GM12864 (cell line): ENCODE data around the gene CELF2.
A peak's percentile ranks its signal among the peaks of the same experiment; 100 is the strongest.

Experiments
- DNase-seq: peaks from one replicate; pipeline ENCODE4 v3.0.0-alpha.2; 2011; ENCODE audit warnings: low read depth
- H3K4me3 ChIP-seq: 2 replicates; pipeline ENCODE4 v1.5.1; 2011; ENCODE audit warnings: mild to moderate bottlenecking, low read depth, low read length, control low read depth
- TF ChIP-seq, protein P1 (sequence below): IDR thresholded peaks from 2 replicates; pipeline ENCODE4 v1.5.1; 2011; ENCODE audit warnings: low read depth, mild to moderate bottlenecking, moderate library complexity, low read length, control low read depth, inconsistent platforms; ENCODE audit errors: missing control alignments

CELF2 gene

DNA sequence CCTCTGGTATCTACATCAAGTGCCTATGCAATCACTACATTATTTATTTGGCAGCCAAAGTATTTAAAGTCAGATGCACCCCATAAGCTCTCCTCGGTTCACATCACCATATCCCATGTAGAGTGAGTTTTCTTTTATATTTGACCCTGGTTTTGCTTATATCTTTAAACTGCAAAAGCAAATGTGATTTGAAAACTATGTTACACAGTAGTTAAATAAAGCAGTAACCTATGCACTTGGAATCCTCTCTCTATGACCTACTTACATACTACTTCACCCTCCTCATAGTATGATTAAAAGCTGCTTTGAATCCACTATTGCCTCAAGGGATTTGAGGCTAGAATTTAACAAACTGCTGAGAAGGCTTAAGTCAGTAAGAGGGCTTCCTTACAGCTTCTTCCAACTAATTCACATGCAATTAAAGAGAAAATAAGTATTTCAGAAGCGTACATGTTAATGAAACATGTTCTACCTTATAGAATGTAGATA lies 2.2 kb upstream of the CELF2 start:
- no peak for DNase-seq
- no peak overlapping the region for H3K4me3 ChIP-seq
- TF ChIP-seq, protein P1, sequence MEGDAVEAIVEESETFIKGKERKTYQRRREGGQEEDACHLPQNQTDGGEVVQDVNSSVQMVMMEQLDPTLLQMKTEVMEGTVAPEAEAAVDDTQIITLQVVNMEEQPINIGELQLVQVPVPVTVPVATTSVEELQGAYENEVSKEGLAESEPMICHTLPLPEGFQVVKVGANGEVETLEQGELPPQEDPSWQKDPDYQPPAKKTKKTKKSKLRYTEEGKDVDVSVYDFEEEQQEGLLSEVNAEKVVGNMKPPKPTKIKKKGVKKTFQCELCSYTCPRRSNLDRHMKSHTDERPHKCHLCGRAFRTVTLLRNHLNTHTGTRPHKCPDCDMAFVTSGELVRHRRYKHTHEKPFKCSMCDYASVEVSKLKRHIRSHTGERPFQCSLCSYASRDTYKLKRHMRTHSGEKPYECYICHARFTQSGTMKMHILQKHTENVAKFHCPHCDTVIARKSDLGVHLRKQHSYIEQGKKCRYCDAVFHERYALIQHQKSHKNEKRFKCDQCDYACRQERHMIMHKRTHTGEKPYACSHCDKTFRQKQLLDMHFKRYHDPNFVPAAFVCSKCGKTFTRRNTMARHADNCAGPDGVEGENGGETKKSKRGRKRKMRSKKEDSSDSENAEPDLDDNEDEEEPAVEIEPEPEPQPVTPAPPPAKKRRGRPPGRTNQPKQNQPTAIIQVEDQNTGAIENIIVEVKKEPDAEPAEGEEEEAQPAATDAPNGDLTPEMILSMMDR, result no peak

DNA sequence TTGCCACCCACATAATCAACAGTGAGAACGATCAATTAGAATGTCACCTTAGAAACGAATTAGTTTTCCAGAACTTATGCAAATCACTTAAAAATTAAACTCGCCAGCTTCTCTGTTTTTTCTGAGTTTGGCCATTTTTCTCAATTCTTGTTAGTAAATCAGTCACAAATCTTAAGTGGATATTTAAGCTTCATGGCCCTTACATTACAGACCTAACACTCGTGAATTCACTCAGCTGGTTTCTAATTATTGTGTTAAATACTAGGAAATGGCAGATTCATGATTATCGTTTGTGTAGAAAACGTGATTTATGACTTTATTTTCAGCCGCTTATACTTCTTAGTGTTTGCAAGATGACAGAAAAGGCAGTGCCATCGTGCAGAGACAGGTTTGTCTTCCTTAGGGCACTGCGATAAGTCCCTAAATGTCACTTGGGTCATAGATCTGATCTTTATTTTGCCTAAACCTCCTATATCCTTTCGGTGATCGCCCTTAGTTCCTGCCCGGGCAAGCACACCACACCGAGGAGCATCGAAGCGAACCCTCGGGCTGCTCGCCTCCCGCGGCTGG lies 587 bp upstream of the CELF2 start:
- peak overlapping the region; percentile 67 for H3K4me3 ChIP-seq
- no peak for DNase-seq
- TF ChIP-seq, protein P1, result no peak

DNA sequence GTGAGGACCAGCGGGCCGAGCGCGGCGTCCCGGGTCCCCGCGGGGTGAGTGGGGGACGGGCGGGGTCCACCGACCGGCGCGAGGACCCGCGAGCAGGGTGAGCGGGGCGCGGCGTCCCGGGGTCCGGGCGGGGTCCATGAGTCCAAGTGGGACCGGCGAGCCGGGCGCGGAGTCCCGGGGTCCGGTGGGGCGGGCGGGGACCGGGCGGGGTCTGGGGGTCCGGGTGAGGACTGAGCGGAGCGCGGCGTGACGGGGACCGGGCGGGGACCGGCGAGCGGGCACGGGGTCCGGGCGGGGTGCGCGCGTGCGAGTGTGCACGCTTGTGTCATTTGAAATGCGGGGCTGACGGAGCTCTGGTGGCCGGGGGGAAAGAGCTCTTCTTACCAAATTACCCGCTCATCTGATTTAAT lies 765 bp downstream of the CELF2 start:
- H3K4me3 ChIP-seq, result peak overlapping the region; percentile 67

DNA sequence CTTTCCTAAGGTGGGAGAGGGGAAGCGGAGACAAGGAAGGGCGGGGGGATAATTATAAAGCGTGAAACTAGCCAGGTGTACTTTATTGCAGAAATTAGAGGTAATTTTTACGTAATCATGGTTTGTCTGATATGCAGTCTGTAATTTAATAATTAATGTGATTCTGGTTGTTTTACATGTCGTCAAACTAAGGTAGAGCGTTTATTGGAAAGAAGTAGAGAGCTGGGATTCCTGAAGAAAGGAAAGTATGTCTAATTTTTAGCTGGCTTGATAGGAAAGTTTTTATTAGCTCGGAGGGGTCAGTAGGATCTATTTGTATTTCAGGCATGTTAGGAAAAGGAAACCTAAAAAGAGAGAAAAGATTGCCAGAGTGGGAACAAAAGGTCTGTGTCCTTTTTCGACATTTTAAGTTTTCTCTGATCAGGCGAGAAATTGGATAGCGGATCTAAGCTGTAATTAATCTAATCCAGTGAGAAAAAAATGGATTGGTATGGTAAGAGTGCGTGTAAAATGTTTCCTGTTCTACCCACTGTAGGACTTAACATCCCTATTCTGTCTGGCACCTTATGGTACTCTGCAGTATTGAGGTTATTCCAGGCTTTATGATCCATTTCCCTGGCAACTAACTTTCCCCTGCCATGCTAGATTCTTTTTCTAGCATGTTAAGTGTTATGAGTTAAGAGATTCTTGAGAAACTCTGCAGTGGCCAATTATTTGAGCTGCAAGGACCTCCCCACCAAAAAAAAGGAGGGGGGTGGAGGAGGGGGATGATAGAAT lies 1.4 kb downstream of the CELF2 start:
- H3K4me3 ChIP-seq, result peak overlapping the region; percentile 67
- TF ChIP-seq, protein P1, result no peak
- no peak for DNase-seq

More for the DNA sequence above, 765 bp downstream of the CELF2 start:
- DNase-seq, result no peak
- TF ChIP-seq, protein P1, result no peak

DNA sequence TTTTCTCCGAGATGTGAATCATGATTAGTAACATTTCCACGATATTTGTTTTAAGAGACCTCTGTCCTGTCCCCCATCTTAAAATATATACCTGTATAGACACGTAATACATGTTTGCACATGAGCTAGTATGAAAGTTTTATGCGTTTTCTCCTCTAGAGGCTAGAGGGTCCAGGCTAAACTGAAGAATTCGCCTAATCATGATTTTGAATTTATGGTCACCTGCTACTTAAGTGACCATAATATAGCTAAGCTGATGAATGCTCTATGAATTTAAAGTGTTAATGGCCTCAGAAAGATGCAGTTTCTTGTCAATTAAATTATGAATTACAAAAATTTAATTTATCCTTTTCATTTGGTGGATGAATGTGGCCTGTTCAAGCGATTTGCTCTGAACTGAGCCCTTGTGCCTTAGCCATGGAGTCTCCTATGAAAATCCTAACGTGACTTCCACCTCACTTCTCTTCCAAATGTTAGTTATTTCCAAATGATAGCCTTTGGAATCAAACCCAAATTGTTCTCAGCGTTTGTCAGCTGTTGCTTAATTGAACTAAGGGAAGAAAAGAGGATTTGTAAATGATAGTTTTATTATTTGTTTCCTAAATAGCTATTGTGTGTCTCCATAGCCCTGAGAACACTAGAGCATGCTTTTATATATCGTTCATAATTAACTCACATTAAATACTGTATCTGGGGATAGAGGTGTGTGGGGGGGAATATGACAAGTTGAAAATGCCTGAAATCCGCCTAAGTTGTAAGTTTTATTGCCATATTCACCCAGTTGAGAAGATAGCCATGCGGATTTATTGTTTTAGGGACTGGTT lies 2.3 kb downstream of the CELF2 start:
- DNase-seq, result no peak
- no peak overlapping the region for H3K4me3 ChIP-seq
- TF ChIP-seq, protein P1, result no peak

DNA sequence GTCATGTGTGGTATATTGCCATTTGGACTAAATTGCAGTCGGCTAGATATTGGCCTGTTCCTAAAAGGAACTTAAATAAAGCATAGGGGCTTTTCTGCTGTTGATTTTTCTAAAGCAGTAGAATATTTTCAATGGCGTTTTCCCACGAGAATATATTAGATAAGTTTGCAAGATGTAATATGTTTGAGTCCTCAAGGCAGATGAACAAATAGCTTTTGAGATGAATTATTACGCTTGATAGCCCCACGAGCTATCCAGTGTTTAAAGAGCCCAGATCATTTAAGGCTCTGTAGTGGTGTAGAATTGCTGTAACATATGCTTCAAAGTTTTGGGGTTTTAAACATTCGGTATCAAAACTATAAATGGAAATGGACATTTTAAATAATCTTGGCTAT lies 2.9 kb downstream of the CELF2 start:
- DNase-seq, result no peak
- TF ChIP-seq, protein P1, result no peak
- no peak overlapping the region for H3K4me3 ChIP-seq
